ENCODE data around the gene MICA.

Gene MICA

GRCh38 chr6:31462964-31463870, 59.8 kb downstream of the MICA start:
- Histone ChIP-seq H3K4me3 (ENCODE audit: low read depth in 1 of 2, low read length in 2 of 2) (peak overlapping the region; percentile 64 to 88), H3K27me3 (ENCODE audit: low read depth, low read length) (no peaks in the 10 kb centered on the region), H3K36me3 (ENCODE audit: control insufficient read depth in 1 of 2, insufficient read depth in 2 of 2, low read length in 2 of 2) (peaks cover 0 to 5% of the 10 kb centered on the region in 2 donors), H3K27ac (ENCODE audit: low read length) (peak overlapping the region; percentile 90), H3K9me3 (ENCODE audit: control insufficient read depth in 1 of 2, low read length in 2 of 2) (no peaks in the 10 kb centered on the region), H3K4me1 (ENCODE audit: control insufficient read depth in 1 of 2, insufficient read depth in 2 of 2, low read length in 2 of 2) (peaks cover 0 to 2% of the 10 kb centered on the region in 2 donors)

GRCh38 chr6:31464252-31465184, 61.1 kb downstream of the MICA start:
- Histone ChIP-seq H3K27ac (ENCODE audit: low read length) (no peak overlapping the region), H3K4me1 (ENCODE audit: control insufficient read depth in 1 of 2, insufficient read depth in 2 of 2, low read length in 2 of 2) (peaks cover 0 to 2% of the 10 kb centered on the region in 2 donors), H3K9me3 (ENCODE audit: control insufficient read depth in 1 of 2, low read length in 2 of 2) (no peaks in the 10 kb centered on the region), H3K27me3 (ENCODE audit: low read depth, low read length) (no peaks in the 10 kb centered on the region), H3K36me3 (ENCODE audit: control insufficient read depth in 1 of 2, insufficient read depth in 2 of 2, low read length in 2 of 2) (peaks cover 0 to 5% of the 10 kb centered on the region in 2 donors), H3K4me3 (ENCODE audit: low read depth in 1 of 2, low read length in 2 of 2) (peak overlapping the region; percentile 64 to 88)

Data from muscle layer of duodenum (tissue), 2 donors.